Right lobe of liver (tissue), 4 donors: Measurements from ENCODE around the gene AK9.

Source experiments
- POLR2A ChIP-seq: fragments of 450-650 bp; IDR thresholded peaks from one replicate; pipeline ENCODE4 v1.6.1; 2017; ENCODE audit warnings: antibody characterized with exemption, mild to moderate bottlenecking
- TF ChIP-seq, protein P1 (sequence below), 4 donors: fragments of 200-600 bp in 3 of 4; fragments of 450-650 bp in 1 of 4; IDR thresholded peaks; one replicate each; pipeline versions ENCODE4 v1.5.1 to v1.8.0; 2016 to 2022; ENCODE audit warnings: antibody characterized with exemption in 4 of 4, mild to moderate bottlenecking in 2 of 4
- donor health status: DM: no; HTN: no; CAD: no.
- donor health status: DM: no; HTN: no; CAD: no.
- donor health status: DM: no; HTN: yes; CAD: no.

DNA sequence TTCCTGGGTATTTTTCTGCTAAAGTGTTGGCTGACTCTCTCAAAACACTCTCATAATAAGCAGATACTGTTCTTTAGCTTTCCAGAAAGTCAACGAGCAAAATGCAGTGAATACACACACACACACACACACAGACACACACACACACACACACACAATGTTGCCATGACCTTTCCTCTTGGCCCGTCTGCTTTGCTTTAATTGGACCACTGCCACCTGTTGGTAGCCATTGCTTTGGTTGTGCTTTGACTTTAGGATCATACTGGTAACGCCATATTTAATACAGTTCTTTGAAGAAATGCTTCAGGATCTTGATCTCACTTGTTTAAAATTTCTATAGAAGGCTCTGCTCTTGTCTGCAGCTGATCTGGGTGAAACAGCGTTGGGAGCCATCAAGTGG, 4.5 kb upstream of the AK9 start:
- TF ChIP-seq POLR2A = no peak
- TF ChIP-seq, protein P1, sequence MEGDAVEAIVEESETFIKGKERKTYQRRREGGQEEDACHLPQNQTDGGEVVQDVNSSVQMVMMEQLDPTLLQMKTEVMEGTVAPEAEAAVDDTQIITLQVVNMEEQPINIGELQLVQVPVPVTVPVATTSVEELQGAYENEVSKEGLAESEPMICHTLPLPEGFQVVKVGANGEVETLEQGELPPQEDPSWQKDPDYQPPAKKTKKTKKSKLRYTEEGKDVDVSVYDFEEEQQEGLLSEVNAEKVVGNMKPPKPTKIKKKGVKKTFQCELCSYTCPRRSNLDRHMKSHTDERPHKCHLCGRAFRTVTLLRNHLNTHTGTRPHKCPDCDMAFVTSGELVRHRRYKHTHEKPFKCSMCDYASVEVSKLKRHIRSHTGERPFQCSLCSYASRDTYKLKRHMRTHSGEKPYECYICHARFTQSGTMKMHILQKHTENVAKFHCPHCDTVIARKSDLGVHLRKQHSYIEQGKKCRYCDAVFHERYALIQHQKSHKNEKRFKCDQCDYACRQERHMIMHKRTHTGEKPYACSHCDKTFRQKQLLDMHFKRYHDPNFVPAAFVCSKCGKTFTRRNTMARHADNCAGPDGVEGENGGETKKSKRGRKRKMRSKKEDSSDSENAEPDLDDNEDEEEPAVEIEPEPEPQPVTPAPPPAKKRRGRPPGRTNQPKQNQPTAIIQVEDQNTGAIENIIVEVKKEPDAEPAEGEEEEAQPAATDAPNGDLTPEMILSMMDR (IDR thresholded peaks at IDR 0.05) = no peak
